Loucy (cell line): ENCODE measurements around the gene AGO3.

ENCODE experiments used
- H2AFZ ChIP-seq: fragments of 200-600 bp; sonication (generic); 2 replicates; pipeline ENCODE4 v1.6.0; 2016; ENCODE audit warnings: antibody characterized with exemption, mild to moderate bottlenecking, low read length, moderate library complexity
- H3F3A ChIP-seq: fragments of 200-600 bp; 2 replicates; pipeline ENCODE4 v1.6.0; 2016; ENCODE audit warnings: antibody characterized with exemption, low read depth, mild to moderate bottlenecking
- H3K27me3 ChIP-seq: fragments of 200-600 bp; sonication (generic); 2 replicates; pipeline ENCODE4 v1.6.1; 2014; ENCODE audit warnings: low read length, mild to moderate bottlenecking; ENCODE audit not compliant: insufficient read depth, poor library complexity, severe bottlenecking
- H3K36me3 ChIP-seq: fragments of 200-600 bp; sonication (generic); 2 replicates; pipeline ENCODE4 v1.6.1; 2016; ENCODE audit warnings: low read length; ENCODE audit not compliant: insufficient read depth
- H3K4me1 ChIP-seq: fragments of 200-600 bp; sonication (generic); 2 replicates; pipeline ENCODE4 v1.5.1; 2014; ENCODE audit warnings: low read length, mild to moderate bottlenecking; ENCODE audit not compliant: insufficient read depth, poor library complexity, severe bottlenecking
- H3K4me2 ChIP-seq: fragments of 200-600 bp; sonication (generic); 2 replicates; pipeline ENCODE4 v1.6.0; 2014; ENCODE audit warnings: antibody characterized with exemption, low read length, low read depth, mild to moderate bottlenecking; ENCODE audit not compliant: poor library complexity, severe bottlenecking
- H3K4me3 ChIP-seq: fragments of 200-600 bp; sonication (generic); 2 replicates; pipeline ENCODE4 v1.5.1; 2014; ENCODE audit warnings: low read length, mild to moderate bottlenecking, mixed read lengths; ENCODE audit not compliant: poor library complexity, severe bottlenecking
- H3K79me2 ChIP-seq: fragments of 200-600 bp; sonication (generic); 2 replicates; pipeline ENCODE4 v1.6.1; 2014; ENCODE audit warnings: low read length; ENCODE audit not compliant: insufficient read depth
- H3K9ac ChIP-seq: fragments of 200-600 bp; sonication (generic); 2 replicates; pipeline ENCODE4 v1.6.0; 2014; ENCODE audit warnings: mild to moderate bottlenecking, low read depth, low read length, moderate library complexity; ENCODE audit not compliant: poor library complexity, severe bottlenecking
- H3K9me2 ChIP-seq: fragments of 200-600 bp; sonication (generic); replicated peaks from 2 replicates; pipeline ENCODE4 v1.6.1; 2016; ENCODE audit warnings: low read depth, low read length, mixed read lengths
- H3K9me3 ChIP-seq: fragments of 200-600 bp; sonication (generic); 2 replicates; pipeline ENCODE4 v1.6.1; 2014; ENCODE audit warnings: mild to moderate bottlenecking, antibody characterized with exemption, low read length, low read depth; ENCODE audit not compliant: insufficient read depth
- H4K20me1 ChIP-seq: fragments of 200-600 bp; sonication (generic); 2 replicates; pipeline ENCODE4 v1.6.0; 2014; ENCODE audit warnings: antibody characterized with exemption, low read length, mild to moderate bottlenecking; ENCODE audit not compliant: insufficient read depth, poor library complexity, severe bottlenecking
- CTCF ChIP-seq: fragments of 200-600 bp; sonication (generic); conservative IDR thresholded peaks from 2 replicates; pipeline ENCODE4 v1.5.1; 2014; ENCODE audit warnings: mild to moderate bottlenecking, antibody characterized with exemption, low read length
- EZH2phosphoT487 ChIP-seq: fragments of 200-600 bp; IDR thresholded peaks from 2 replicates; pipeline ENCODE4 v1.6.1; 2018; ENCODE audit warnings: antibody characterized with exemption, mild to moderate bottlenecking, moderate library complexity, borderline replicate concordance

Gene AGO3

GRCh38 chr1:36119456-36119855 is 188.6 kb downstream of the AGO3 start:
- Histone ChIP-seq H3K9me3 (no peaks in the 10 kb centered on the region), H3K27me3 (no peaks in the 10 kb centered on the region), H4K20me1 (no peaks in the 10 kb centered on the region), H3K36me3 (no peaks in the 10 kb centered on the region), H3K4me1 (no peaks in the 10 kb centered on the region), H3K79me2 (no peaks in the 10 kb centered on the region), H3K9ac (no peak overlapping the region), H3F3A (no peaks in the 10 kb centered on the region), H3K4me3 (no peak overlapping the region), H2AFZ (no peak overlapping the region), H3K4me2 (no peak overlapping the region), H3K9me2 (no peaks in the 10 kb centered on the region)
- TF ChIP-seq CTCF (no peak), EZH2phosphoT487 (no peak)
